HG03039 (cell line): ENCODE data around the gene BMPR2.

Experiments
- ATAC-seq: cut with Tn5 transposase; IDR thresholded peaks from one replicate; pipeline ENCODE4 v1.9.1; 2021; ENCODE audit warnings: mild to moderate bottlenecking, moderate library complexity; ENCODE audit not compliant: unreplicated experiment

The BMPR2 gene

DNA sequence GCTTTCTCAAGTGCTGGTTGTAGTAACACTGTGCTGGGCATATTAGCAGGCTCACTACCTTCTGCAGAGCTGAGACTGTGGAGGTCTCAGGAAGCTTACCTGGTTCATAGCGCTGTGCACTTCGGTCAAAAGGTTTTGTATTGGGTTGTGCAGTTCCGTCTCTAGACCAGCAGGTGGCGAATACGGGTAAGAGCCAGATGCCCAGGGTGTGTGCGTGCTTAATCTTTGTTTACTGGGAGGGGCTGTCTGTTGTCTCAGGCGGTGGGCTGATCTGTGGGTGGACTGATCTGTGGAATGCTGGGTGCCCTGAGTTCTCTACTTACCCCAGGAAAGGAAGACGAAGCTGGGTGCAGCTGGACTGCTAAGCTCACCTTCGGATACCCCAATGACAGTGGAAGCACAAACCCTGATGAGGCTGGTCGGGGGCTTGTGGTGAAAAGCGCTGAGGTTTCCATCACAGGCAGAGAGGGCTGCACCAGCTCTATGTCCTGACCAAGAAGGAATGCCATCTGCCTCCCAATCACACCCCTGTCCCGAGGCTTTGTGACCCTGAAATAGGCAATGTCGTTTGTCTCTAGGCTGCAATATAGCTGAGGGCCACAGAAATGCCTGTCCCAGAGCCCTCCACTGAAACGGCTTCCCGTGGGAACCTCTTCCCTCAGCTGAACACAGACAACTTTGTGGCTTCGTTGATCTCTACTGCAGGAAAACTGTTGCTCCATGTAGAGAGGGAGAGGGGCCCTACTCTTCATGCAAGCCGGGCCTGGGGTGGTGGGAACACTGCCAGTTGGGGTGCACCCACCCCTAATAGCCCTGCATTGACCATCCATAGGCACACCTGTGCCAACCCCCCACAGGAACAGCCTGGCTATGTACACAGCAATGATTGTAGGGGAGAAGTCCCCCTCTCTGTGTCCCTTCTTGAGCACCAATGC lies 212.8 kb downstream of the BMPR2 start:
- ATAC-seq = peak; percentile 58

DNA sequence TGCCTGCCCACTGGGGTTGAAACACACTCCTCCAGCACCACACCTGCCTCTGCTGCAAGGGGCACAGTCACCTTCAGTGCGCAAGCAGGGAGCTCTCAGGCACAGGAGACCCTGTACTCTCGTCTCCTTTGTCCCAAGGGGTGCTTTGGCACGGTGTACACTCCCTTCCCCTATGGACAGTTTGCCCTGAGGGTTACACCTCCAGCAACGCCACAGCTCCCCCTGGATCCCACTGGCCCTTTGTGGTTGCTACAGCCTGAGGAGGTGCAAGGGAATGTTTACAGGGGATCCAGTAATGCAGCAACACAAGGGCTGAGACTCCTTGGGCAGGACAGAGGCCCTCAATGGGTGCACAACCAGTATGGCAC lies 213.4 kb downstream of the BMPR2 start:
- ATAC-seq = no peak

DNA sequence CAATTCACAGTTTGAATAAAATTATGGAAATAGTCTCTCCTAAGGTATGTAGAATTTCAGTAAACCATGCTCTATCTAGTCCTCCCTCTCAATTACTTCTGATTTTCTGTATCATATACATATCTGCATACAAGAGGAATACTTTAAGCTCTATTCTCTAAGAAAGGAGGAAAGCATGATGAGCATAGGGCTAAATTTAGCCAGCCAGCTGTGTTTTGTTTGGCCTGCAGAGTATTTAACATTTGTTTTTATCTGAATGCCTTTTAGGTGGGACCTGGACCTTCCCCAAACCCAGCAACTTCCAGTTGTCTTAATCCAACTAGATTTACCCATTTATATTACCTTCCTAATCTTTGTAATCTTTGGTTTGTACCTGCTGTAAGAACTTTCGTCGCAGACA lies 216.4 kb downstream of the BMPR2 start:
- no peak for ATAC-seq

DNA sequence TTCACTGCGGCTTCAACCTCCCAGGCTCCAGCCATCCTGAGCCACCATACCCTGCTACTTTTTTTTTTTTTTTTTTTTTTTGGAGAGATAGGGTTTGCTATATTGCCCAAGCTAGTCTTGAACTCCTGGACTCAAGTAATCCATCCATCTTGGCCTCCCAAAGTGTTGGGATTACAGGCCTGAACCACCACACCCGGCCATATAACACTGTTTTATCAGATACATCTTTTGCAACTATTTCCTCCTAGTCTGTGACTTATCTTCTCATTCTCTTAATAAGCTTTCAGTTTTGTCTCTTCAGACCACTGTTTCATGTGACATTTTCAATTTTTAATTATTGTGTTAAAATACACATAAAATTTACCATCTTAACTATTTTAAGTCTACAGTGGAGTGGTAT lies 223.0 kb downstream of the BMPR2 start:
- ATAC-seq = no peak

DNA sequence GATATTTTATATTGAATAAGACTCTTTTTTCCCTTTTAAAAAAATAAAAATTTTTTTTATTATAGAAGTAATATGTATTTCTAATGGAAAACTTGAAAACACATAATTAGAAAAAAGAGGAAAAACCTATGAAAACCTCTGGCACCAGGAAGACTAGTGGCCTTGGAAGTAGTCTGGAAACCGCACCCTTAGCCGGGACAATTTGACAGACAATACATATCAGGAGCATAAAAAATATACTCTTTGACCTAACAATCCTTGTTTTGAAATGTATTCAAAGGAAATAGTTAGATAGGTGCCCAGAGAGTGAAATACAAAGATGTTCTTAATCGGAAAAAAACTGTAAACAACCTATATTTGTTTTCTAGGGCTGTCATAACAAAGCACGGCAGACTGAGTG lies 223.8 kb downstream of the BMPR2 start:
- no peak for ATAC-seq

DNA sequence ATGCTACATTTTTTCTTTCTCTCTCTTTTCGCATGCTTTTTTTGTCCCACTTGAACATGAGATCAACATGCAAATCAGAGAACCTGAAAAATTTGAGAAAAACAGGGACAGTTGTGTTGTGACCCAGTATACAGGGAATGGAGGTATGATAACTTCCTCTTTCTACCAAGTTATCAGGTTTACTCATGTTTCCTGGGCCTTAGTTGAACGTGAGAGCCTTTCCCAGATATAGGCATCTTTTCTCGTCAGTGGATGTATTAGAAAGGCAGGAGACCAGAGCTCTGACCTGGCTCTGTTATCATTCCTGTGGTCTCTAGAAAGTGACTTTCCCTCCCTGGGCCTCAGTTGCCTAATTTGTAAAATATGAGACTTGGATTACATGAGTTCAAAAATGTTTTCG lies 228.6 kb downstream of the BMPR2 start:
- ATAC-seq = no peak

DNA sequence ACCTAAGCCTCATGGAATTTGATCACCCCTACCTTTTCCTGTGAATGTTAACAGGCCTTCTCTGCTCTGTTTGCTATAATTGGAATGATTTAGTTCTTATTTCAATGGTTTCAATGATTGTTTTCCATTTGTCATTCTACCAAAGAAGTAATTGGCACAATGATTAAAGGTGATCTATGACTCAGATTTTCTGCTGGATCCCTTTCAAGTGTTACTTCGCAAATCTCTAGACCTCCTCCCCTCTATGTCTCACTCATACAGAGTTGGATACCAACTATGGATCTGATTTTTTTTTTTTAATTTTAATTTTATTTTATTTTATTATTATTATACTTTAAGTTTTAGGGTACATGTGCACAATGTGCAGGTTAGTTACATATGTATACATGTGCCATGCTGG lies 229.0 kb downstream of the BMPR2 start:
- ATAC-seq = no peak

DNA sequence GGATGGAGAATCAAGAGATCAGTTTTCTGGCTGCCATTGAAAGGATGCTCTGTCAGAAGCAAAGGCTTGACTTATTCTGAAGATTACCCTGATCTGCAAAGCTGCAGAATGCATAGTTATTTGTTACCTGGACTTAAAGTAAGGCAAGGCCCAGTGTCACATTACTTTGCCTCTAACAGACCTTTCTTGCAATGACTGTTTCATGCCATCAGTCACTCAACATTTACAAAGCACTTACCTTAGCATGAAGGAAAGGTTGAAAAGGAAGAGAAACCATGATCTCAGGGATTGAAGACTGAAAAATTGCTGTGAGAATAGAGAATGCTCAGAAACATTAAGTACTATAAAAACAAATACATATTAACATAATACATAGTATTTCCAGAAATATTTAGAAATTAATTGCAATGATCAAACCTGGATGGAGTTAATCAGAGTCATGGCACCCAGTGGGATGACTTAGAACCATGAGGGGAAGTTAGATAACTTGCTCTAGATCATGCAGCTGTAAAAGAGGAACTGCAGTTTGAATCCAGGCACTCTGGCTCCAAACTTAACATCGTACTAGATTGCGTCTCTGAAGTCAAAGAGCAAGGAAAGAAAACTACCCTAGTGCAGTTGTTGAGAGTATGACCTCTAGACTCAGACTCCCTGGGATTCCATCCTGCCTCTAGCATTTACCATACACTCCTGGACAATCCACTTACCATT lies 232.2 kb downstream of the BMPR2 start:
- no peak for ATAC-seq

DNA sequence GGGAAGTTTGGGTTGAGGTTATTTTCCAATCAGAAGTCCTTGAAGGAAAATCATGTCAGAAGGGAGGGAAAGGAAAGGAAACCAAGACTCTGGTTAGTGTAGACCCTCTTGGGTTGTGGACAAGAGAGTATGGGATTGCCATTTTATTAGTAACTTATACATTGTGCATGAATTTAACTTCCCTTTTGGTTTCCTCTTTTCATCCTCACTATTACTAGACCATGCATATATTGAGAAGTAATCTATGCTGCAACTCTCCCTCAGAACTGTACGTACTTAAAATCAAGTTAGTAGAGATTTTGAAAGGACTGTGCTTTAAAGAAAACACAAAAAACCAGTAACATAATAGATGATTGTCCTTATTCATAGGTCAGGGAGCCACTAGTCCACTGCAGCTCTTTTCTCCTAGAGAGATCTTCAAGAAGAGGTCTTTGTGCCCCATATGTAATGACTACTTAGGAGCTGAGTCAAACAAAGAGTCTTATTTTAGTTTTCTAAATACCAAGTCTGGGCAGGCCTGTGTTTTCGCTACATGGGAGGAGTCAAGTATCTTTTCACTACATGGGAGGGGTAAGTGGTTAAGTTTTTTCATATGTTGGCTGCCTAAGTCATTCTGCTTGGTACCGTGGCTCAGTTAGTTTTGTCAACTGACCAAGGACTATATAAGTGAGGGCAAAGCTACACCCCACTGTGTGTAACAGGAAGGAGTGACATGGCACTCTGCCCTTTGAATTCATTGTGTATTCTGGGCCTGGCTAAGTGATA lies 233.4 kb downstream of the BMPR2 start:
- ATAC-seq = peak; percentile 97

DNA sequence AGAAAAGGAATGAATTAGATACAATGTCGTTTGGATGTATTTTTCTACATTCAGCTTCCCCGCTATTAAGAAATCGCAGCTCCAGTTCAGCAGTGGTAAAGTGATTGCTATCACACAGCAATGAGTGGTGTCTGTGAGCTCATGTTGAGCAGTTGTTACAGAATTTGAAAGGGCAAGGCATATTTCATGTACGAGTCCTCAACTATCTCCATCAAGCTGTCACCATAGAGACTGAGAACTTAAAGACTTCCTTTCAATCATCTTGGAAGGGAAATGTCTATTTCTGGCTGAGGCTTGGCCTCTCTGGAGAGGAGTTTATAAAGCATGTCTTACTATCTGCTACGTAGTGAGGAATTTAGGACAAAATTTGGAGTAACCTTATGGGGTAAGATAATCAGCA lies 234.3 kb downstream of the BMPR2 start:
- ATAC-seq = no peak

DNA sequence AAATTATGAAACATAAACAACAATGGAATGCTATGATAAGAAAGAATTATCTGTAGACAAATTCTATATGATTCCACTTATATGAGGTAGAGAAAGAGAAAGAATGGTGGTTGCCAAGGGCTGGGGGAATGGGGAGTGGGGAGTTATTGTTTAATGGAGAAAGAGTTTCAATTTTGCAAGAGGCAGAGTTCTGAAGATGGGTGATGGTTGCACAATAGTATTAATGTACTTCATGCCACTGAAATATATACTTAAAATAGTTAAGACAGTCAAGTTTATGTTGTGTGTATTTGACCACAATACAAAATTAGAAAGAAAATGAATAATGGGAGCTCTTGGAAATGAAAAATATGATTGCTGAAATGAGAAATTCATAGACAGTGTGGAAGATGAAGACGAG lies 236.0 kb downstream of the BMPR2 start:
- ATAC-seq = no peak

DNA sequence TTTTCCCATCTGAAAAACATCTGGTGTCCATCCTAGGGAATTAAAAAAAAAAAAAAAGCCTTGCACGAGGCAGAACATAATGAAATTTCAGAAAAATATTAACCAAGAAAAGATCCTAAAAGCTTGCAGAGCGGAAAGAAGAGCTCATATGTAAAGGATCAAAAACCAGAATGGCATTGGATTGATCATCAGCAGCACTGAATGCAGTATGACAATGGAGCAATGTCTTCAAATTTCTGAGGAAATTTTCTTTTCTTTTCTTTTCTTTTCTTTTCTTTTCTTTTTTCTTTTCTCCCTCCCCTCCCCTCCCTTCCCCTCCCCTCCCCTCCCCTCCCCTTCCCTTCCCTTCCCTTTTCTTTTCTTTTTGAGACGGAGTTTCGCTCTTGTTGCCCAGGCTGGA lies 237.4 kb downstream of the BMPR2 start:
- no peak for ATAC-seq
